HG02610 (cell line): Measurements from ENCODE around the gene TTLL5.
"Not testable (repeated sequence)": the region's sequence is repeated elsewhere in the genome, so short reads cannot be mapped to it uniquely, and the experiment has no call there.

Experiments
- ATAC-seq: cut with Tn5 transposase; IDR thresholded peaks from one replicate; pipeline ENCODE4 v1.9.1; 2021; ENCODE audit warnings: mild to moderate bottlenecking, moderate library complexity; ENCODE audit not compliant: unreplicated experiment

Gene TTLL5

GRCh38 chr14:75906228-75906627, 245.2 kb downstream of the TTLL5 start:
- no peak for ATAC-seq

GRCh38 chr14:75906680-75907280, 245.7 kb downstream of the TTLL5 start:
- no peak for ATAC-seq

- ATAC-seq, result no peak
These were observed 246.8 kb downstream of the TTLL5 start for GRCh38 chr14:75907756-75908359.

GRCh38 chr14:75909630-75910029, 248.6 kb downstream of the TTLL5 start:
- ATAC-seq, result no peak

- ATAC-seq, result no peak
These were observed 249.0 kb downstream of the TTLL5 start for GRCh38 chr14:75910048-75910447.

- no peak for ATAC-seq
These were observed 250.8 kb downstream of the TTLL5 start for GRCh38 chr14:75911883-75912282.

GRCh38 chr14:75913183-75913582, 252.1 kb downstream of the TTLL5 start:
- ATAC-seq, result no peak

- ATAC-seq, result no peak
These were observed 254.0 kb downstream of the TTLL5 start for GRCh38 chr14:75915045-75915444.

GRCh38 chr14:75917322-75917945, 256.4 kb downstream of the TTLL5 start:
- ATAC-seq, result no peak

- ATAC-seq, result no peak
These were observed 256.9 kb downstream of the TTLL5 start for GRCh38 chr14:75917946-75918335.

GRCh38 chr14:75920421-75920820, 259.4 kb downstream of the TTLL5 start:
- not testable (repeated sequence) for ATAC-seq

GRCh38 chr14:75925141-75925840, 264.2 kb downstream of the TTLL5 start:
- not testable (repeated sequence) for ATAC-seq

- no peak for ATAC-seq
These were observed 265.5 kb downstream of the TTLL5 start for GRCh38 chr14:75926431-75927115.

GRCh38 chr14:75927564-75928087, 266.6 kb downstream of the TTLL5 start:
- ATAC-seq, result no peak

GRCh38 chr14:75928690-75929181, 267.7 kb downstream of the TTLL5 start:
- no peak for ATAC-seq

- no peak for ATAC-seq
These were observed 272.8 kb downstream of the TTLL5 start for GRCh38 chr14:75933712-75934296.

GRCh38 chr14:75934998-75935628, 274.1 kb downstream of the TTLL5 start:
- ATAC-seq, result no peak

GRCh38 chr14:75939200-75939599, 278.2 kb downstream of the TTLL5 start:
- ATAC-seq, result no peak

GRCh38 chr14:75941030-75941429, 280.0 kb downstream of the TTLL5 start:
- ATAC-seq, result no peak
